Stimulated activated CD4-positive, alpha-beta T cell treated with anti-CD3 and anti-CD28 coated beads, Interleukin-1b, Interleukin-23, amount 100 ng/mL, for 4 hours (primary cell): ENCODE data around the gene ZNF319.
A peak's percentile ranks its signal among the peaks of the same experiment; 100 is the strongest.

Experiments used
- DNase-seq, 2 donors: peaks; one replicate each; pipeline ENCODE4 v3.0.0-alpha.2; 2020; ENCODE audit warnings: low read depth in 2 of 2

Gene ZNF319

DNA sequence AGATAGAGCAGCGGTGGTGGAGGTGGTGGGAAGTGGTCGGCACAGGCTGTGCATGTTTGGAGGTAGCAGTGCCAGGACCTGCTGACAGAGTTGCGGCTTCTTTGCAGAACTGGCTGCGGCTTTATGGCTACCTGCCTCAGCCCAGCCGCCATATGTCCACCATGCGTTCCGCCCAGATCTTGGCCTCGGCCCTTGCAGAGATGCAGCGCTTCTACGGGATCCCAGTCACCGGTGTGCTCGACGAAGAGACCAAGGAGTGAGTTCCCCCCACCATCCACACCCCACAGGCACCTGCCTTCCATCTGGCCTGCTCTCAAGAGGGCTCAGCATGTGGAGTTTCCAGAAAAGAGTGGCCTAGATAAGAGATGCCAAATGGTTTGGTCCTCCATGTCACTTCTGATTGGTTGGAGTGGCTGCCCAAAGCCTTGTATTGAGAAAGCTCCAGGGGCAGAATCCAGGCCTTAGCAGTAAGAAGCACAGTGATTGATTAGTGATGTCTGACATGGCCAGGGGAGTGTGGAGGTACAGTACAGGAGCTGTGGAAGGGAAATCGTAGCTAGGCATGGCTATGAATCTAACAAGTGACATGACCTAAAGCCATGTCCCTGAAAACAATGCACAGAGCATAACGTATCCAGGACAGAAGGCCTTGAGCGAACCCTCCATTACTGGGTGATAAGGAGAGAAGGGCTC lies 37.0 kb upstream of the ZNF319 start:
- no peak for DNase-seq

DNA sequence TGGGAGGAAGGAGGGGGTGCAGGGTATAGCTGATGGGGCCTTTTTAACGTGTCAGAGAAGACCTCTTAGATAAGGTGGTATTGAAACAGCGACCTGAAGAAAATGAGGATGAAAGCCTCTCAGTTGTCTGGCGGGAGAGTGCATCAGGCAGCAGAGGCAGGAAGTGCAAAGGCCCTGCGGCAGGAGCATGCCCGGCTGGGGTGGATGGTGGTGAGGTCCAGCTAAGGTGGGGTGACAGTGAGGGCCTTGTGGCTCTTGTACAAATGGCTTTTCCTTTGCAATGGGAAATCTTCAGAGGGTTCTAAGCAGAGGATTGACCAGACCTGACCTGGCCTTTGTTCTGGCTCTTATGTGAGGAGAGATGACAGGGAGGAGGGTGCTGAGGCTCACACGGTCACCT lies 36.5 kb upstream of the ZNF319 start:
- DNase-seq = no peak

DNA sequence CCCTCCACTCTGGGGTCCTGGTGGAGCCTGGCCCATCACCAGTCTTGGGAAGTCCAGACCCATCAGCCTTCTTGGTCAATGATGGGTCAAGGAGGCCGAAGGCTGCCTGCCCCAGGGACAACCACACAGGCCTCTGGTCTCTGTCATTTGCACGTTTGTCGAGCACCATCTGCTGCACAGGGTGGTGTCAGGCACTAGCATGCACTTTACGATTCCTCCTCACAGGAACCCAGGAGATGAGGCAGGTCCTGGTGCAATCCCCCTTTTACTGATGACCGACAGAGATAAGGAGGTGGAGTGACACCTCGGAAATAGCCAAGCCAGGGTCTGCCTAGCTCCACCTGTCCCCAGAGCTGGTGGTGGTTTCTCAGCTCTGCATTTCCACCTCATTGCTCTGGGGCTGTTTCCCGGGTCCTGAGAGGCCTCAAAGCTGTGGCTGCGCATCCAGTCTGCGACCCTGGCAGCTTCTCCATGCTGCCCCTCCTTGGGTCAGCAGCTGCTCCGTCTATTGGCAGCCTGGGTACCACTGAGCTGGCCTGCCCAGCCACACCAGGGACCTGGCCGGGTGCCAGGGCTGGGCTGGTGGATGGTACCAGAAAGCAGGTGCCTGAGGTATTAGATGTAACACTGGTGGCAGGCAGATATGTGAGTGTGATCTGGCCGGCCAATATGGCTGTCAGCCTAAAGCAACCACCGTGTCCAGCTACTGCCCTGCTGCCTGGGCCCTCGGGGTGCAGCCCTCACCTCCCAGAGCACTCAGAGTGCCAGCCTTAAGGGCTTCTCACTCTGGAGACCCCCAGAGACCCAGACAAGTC lies 35.1 kb upstream of the ZNF319 start:
- DNase-seq = no peak

DNA sequence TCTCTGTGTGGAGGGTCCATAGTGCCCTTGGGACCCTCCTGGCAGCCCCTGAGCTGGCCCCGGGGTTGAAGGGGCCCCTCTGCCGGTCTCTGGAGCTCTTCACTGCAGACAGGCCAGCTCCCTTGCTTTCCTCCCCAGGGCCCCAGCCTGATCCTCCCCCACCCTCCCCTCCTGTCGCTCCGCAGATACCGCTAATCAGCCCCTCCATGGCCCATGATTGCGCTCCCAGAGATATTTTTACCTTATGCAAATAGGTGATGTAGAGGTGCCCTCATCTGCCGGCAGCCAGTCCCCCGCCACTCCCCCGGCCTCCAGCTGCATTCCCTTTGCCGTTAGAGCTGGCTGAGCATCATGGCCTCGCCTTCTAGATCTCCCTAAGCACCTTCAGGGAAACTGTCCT lies 34.3 kb upstream of the ZNF319 start:
- no peak for DNase-seq

DNA sequence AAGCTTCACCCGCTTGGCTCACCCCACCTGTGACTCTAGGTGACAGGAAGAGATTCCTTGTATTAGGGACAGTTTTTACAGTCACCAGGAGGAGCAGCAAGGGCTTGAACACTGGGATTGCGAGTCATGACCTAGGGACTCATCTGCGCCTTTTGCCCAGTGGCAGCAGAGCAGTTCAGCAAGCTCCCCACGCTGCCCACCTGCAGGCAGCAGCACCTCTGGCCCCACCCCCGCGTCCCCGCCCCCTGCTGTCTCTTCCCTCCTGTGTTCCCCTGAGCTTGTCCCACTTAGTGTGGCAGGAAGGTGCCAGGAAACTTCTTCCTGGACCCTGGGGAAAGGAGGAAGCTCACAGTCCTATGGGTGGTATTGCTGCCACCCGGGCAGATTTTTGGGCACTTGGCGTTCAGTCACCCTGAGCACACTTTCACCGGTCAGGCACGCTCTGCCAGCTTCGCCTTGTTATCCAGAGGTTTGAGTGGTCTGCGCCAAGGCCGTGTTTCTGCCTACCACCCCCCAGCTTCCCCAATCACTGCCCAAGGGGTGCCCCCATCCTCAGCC lies 33.7 kb upstream of the ZNF319 start:
- no peak for DNase-seq

DNA sequence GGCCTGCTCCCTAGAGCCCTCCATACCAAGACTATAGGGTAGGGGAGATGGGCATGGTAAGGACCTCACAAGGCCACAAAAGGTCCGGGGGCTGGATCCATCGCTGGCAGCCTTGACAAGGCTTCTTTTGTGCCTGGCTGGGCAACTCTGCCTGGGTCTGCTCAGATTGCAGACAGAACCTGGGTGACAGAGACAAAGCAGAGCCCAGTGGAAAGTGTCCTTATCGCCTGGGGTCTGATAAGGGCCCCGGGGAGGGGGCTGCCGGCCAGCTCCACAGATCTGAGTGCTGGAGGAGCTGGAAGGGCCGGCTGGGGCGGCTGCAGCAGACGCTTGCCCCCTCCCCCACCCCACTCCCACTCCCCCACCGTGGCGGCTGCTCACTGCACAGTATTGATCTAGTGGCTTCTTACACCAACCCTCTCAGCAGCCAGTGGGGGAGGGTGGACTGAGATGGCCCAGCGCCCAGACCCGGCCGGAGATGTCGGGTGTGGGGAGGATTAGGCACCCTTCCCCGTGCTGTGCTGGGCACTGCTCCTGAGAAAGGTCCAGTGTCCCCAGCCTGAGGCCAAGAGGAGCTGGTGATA lies 32.3 kb upstream of the ZNF319 start:
- DNase-seq = no peak

DNA sequence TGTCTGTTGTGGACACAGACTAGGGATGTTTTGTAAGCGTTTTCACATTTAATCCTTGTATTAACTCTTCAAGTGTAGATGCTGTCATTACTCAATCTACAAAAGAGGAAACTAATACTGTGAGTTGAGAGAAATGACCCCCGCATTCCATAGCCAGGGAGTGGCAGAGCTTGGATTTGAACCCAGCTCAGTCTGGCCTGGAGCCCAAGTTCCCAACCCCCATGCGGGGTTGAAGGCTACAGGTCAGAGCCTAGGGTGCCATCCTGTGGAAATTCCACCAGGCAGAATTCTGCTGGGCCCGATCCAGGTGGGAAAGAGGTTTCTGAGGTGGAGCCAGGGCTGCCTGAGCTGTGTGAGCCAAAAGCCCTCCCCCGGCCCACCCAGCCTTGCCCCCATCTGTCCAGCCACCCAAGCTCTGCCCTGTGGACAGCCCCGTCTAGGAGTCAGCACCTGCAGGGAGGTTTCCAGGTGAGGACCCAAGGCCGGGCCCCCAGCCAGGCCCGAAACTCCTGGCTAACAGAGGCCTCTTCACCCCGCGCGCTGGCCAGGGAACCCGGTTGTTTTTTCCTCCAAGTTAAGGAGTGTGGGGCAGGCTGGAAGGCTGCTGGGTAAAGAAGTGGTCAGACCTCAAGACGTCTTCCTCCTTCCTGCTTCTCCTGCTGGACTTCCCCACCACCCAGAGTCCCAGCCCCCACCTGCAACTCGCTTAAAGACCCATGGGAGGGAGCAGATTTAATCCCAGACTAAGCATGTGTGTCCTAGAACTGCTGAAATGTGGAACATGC lies 30.7 kb upstream of the ZNF319 start:
- DNase-seq = no peak

DNA sequence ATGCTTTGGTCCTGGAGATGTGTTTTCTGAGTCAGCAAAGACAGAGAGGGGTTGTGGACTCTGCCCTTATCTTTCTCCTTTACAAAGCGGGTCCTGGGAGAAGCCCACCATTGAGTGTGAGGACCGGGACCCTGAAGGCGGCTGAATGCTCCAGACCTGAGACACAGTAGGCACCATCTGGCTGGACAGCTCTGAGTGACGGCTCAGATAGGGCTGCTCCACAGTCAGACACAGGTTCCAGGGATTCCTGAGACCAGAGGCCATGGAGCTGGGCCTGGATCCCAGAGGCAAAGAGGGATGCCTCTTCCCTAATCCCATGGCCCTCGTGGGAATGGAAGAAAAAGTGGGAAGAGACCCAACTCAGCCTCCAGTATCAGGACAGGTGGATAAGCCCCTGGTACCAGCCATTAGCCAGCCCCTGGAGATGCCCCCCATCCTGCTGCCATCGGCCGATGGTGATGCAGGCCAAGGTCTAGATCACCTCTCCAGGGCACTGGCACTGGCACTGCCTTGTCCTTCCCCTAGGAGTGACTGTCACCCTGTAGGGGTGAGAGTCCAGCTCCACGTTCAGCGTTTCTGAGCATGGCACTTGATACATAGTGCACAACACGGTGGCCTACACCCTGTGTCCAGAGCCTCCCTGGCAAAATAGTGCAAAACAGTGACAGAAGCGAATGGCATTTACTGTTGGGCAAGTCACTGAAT lies 29.8 kb upstream of the ZNF319 start:
- no peak for DNase-seq

DNA sequence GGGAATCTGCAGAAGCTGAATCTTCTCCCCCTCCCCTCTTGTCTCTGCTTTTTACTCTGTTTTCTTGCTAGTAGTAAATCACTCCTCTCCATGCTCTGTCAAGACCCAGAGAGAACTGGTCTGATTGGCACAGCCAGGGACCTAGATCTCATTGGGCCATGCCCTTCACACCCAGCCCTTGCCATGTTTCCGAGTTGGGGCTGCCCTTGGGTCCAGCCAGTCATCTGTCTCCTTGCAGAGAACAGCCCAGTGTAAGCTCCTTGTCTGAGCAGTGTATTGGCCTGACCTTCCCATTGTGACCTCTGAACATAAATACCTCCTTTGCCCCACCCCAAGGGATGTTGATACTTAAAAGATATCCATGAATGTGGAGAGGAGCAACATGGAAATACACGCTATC lies 28.9 kb upstream of the ZNF319 start:
- no peak for DNase-seq

DNA sequence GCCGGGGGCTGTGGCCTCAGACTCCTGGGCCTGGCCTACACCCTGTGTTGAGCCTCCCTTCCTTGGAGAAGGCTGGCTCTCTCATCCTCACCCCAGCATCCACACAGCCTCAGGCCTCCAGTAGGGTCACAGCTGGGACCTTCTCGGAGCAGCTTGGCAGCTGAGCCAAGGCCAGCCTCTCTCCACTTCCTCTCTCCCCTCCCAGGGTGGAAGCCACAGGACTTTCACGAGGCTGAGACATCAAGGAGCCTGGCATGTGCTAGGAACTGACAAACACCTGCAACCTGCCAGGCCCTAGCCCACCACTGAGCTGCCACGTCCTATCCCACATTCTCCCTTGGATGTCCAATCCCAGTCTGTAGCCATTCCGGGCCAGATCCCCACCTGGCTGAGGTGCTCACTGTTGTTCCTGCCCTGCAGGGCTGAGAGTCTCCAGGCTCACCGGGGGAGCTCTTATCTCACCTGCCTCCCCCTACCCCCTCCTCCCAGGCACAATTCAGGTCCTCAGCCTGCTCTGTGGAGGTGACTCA lies 28.1 kb upstream of the ZNF319 start:
- DNase-seq = no peak

DNA sequence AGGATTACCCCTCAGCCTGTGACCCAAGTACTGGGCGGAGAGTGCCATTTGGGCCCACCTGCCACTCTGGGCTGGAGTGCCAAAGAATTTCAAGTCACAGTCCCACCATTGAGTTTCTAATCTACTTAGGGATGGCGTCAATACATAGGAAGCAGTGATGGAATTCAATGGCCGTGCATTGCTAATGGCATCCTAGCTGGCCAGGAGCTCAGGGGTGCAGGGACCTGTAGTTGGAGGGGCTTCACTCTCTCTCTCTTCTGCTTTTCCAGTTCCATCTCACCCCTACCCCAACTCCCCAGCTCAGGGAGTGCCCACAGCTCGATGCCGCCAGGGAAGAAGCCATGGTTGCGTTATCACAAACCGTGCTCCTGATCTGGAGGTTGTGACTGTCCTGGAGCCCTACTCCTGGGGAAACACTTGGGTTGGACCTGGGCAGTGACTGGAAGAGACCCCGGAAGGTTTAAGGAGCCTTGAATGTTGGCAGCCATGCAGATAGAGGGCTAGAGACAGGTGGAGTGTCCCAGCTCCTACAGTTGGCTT lies 27.5 kb upstream of the ZNF319 start:
- DNase-seq = no peak

DNA sequence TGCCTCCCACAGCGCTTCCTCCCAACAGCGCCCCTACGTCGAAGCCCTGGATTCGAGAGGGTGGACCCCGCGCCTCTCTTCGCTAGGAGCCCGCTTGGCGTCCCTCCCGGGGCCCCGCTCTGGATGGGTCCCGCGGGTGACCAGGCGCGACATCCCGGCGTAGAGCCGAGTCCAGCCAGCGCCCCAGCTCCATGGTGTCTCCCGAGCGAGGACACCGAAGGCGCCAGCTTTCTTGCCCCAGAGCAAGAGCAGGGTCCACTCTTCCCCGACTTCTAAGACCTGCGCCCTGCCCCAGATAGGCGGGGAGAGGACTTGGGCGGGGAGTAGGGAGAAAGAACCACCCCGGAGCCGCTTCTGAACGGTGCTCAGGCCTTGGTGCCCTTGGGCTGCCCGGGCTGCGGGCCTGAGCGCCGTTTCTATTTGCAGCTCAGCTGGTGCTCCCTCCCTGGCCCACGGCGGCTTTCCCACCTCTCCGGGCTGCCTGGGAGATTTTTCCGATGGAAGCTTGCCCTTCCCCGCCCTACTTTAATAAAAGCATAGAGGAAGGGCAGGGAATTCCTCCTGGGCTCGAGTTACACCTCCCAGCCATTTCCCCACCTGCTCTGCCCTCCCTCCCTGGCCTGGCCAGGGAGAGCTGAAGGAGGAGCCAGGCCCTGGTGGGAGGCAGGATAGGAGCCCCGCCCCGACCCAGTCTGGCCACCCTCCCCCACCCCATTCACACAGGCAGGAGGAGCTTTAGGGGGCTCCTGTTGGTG lies 26.9 kb upstream of the ZNF319 start:
- DNase-seq = no peak

DNA sequence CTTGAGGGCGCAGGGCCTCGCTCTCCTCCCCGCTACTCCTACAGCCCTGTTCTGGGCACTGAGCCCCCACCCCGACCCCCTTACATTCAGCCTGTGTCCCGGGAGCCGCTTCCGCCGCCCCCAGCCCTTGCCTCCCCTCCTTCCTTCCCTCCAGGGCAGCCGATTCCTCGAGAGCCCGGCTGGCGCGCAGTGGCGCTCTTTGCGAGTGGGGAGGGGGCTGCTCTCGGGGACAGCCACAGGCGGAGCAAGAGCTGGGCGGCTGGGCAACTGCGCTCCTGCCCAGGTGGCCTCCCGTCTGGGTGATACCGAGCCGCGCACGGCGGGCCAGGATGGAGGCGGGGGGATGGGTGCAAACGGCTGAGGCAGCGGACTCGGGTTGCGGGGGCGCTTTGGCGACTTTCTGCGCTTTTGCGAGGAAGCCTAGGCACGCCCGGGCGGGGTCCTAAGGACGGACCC lies 26.3 kb upstream of the ZNF319 start:
- peak in 1 of 2 donors; percentile 9 for DNase-seq

DNA sequence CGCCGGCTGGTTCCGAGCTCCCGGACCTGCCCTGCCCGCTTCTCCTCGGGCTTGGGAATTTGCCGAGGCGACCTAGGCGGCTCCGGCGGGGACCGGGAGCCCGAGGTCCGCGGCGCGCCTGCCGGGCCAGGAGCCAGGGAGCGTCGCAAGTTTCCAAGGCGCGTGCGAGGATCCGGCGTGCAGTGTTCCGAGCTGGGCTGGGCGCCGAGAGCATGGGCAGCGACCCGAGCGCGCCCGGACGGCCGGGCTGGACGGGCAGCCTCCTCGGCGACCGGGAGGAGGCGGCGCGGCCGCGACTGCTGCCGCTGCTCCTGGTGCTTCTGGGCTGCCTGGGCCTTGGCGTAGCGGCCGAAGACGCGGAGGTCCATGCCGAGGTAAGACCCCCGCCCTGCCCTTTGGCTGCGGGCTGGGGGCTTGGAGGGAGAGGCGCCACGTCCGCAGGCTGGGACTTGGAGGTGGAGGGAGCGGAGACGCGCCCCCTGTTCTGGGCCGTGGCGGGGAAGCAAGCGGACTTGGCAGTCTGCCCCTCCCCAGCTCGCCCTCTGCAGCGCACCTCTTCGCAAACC lies 25.8 kb upstream of the ZNF319 start:
- peak in 1 of 2 donors; percentile 14 for DNase-seq

DNA sequence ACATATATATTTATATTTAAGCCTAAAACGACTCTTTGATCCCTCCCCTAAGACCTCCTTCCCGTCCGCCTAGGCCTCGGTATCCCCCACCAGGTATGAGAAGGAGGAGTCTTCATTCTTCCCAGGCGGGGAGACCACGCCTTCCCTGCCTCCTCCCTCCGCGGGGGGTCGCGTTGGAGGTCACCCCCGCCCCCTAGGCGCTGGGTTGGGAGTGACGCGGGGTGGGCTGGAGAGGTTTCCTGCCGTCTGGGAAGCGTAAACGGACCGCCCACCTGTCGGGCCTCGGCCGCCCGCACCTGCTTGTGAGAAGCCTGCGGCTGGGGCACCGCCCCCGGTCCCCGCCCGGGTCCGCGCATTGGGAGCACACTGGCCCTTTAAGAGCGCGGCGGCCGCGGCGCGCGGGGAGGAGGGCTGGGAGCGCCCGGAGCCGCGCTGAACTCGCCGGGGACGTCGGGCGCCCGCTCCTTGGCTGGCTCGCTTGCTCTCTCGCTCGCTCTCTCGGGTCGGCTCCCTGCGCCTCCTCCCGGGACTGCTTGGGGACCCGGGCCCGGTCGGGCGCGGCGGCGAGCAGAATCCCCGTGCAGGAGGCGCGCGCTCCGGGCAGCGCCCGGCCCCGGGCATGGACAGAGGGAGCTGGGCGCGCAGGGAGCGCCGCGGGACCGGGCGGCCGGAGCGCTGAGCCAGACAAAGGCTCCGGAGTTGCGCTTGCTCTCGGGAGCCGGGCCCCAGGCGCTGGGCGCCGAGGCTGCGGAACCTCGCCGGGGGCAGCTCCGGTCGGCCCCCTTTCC lies 25.1 kb upstream of the ZNF319 start, which contains the start of gene MMP15:
Gene MMP15, plus strand, starts transcription at position 404 of the 788 bp plus-strand sequence. CDS start 597 bp downstream, outside the sequence.
- peak; percentile 52 to 68 for DNase-seq

DNA sequence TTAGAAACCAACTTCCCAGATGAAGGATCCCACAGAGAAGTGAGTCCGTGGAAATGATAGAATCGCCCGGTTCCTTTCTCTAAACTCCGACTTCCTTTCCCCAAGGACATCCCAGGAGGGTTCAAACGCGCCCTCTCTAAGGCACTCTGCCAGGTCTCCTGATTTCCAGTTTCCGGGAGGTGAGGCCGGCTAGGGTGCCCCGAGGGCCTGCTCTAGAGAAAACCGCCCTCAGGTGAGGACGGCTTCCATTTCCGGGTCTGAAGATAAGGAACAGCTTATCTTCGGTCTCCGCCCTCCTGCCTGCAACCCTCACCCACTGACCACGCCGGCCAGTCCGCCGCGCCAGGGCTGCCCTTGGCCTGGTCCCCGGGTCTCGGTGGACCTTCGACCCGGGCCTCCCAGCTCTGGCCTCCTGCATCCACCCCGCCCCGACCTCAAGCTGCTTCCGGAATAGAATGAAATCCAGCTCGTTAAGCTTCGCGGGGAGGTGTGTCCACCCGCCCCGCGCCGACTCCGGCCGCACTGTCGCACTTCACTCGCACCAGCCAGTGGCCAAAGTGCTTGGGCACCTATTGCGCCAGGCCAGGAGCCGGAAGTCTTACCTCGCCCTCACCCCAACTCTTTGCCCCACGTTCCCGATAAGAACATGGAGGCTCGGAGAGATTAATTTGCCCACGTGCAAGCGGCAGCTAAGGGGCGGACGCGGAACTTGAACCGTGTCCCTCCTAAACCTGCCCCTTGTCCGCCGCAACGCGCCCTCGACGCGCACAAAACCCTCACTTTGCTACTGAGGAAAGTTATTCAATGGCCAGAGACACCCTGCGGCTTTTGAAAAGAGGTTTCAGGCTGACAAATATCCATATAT lies 24.2 kb upstream of the ZNF319 start:
- DNase-seq = peak in 1 of 2 donors; percentile 19

DNA sequence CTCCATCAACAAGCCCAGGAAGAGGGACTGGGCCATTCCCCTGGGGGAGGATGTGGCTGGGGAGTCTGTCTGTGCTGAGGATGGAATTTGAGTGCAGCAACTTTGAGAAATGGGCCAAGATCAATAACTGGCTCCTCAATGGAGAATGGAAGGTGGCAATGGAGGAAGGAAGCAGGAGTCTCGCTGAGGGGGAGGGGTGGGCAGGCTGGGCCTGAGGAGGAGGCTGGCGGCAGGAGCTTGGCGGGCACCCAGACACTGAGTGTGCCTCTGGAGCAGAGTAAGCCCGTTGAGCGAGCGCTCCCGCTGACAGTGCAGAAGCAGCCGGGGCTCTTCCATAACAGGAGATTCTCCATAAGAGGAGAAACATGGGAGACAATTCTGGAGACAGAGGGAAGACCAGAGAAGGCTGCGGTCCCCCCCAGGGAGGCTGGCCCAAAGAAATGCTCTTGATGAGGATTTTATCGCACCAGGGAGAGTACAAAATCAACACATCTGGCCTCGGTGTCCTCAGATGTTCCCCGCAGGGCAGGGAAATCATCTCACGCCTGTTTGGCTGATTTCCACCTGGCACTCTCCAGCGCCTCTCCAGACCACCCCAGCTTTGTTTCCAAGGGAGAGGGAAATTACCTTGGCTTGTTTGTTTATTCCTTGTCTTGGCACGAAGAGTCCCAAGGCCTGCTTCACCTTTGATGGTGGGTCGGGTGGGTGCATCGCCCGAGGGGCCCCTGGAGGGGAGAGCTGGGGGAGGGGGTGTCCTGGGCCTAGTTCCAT lies 22.3 kb upstream of the ZNF319 start:
- no peak for DNase-seq
